A549 treated with Mapracorat at 1 μM for 4 hours (cell line): ENCODE measurements around the gene PEX6. TPM values are rescaled to one million over a fixed set of nuclear protein-coding genes. Genes with fewer than 3 reads are reported as not detected.

Experiments
- total RNA-seq: library from RNA; stranded (reverse); fragments of 200-300 nt; extraction: Qiagen RNA extraction; gene quantifications from 5 replicates; pipeline ENCODE4 v1.2.3, GENCODE V29; 2022

Gene PEX6, protein sequence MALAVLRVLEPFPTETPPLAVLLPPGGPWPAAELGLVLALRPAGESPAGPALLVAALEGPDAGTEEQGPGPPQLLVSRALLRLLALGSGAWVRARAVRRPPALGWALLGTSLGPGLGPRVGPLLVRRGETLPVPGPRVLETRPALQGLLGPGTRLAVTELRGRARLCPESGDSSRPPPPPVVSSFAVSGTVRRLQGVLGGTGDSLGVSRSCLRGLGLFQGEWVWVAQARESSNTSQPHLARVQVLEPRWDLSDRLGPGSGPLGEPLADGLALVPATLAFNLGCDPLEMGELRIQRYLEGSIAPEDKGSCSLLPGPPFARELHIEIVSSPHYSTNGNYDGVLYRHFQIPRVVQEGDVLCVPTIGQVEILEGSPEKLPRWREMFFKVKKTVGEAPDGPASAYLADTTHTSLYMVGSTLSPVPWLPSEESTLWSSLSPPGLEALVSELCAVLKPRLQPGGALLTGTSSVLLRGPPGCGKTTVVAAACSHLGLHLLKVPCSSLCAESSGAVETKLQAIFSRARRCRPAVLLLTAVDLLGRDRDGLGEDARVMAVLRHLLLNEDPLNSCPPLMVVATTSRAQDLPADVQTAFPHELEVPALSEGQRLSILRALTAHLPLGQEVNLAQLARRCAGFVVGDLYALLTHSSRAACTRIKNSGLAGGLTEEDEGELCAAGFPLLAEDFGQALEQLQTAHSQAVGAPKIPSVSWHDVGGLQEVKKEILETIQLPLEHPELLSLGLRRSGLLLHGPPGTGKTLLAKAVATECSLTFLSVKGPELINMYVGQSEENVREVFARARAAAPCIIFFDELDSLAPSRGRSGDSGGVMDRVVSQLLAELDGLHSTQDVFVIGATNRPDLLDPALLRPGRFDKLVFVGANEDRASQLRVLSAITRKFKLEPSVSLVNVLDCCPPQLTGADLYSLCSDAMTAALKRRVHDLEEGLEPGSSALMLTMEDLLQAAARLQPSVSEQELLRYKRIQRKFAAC
- total RNA-seq: 5.1 to 9.3 TPM (median 8.6 TPM) in 5 replicates

DNA sequence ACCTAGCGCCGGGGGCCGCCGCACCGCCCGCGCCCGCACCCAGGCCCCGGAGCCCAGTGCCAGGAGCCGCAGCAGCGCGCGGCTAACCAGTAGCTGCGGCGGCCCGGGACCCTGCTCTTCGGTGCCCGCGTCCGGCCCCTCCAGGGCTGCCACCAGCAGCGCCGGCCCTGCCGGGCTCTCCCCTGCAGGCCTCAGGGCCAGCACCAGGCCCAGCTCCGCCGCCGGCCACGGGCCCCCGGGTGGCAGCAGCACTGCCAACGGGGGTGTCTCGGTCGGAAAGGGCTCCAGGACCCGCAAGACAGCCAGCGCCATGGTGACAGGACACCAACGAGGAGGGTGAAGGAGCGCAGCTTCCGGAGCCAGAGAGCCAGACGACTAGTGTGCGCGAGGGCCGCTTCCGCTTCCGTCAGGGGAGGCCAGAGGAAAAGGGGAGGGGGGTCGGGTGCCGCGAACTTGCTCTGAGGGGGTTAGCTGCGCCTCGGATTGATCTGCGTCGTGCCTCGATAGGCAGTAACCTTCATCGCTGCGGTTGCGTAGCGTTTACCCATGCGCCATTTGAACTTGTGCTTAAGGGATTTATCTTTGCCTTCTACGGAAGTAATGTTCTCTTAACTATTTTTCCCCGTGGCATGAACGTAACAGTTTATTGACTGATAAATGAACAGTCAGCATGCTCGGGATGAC, at the start of gene PEX6:
Gene PEX6 (minus strand): TSS at position 343 of the 684 bp plus-strand sequence. CDS start 31 bp downstream, at position 312.

DNA sequence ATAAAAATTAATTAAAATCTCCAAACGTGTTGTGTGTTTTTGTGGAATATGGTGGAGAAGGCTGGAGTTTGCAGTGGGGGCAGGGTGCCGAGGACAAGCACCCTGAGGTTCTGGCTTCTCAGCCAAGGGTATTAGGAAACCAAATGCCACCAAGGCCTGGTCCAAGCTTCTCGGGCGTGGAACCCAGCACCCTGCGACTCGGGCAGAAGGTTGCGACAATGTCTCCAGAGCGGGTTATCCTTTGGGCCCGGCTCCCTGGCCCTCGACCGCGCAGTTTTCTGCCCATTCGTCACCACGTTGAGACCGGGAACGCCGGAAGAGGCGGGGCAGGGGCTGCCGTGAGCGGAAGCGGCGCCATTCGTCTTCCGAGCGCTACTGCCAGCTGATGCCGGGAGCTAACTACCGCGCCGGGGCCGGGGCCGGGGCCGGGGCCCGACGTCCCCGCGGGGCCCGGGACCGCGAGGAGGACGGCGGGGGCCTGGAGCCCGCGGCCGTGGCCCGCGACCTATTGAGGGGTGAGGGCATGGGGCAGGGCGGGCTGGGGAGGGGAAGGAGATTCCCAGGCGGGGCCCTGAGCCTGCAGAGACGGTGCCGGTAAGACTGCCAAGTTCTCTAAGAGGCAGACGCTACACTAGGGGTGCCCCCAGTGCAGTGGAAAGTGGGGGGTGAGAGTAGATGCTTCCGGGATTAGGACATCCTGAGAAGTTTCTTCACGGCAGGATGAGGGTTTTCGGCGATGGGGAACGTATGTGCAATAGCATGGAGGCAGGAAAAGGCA, 42.5 kb upstream of the PEX6 start, which contains the start of gene RRP36:
Gene RRP36 (plus strand): TSS at position 354 of the 778 bp plus-strand sequence. CDS start 32 bp downstream, at position 386.

DNA sequence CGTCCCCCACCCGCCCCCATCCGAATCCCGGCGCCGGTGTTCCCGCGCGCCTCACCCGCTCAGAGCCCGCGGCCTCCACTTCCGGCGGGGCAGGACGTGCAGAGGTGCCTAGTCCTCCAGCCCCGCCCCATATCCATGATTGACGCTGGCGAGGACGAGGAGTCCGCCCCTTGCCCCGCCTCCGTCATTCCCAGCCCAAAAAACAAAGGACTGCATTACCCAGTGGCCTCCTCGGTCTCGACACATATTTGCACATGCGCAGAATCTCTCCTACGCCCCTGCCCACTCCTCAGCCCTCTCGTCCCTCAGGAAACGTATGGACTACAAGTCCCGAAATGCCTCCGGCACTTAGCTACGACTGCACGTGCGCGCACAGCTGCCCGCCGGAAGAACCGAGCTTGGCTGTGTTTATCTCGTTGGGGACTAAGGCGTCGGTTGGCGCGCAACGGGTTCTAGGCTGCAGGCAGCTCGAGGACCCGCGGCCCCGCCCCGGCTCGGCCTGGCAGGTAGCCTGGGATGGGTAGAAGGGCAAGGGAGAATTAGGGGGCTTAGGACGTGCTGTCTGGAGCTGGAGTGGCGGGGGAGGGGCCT, 35.0 kb upstream of the PEX6 start, which contains the start of the genes KLHDC3 and MEA1:
Gene KLHDC3 (plus strand): TSS at position 407 of the 591 bp plus-strand sequence. CDS start 2,944 bp downstream, outside the sequence.
Gene MEA1 (minus strand): TSS at position 104 of the 591 bp plus-strand sequence. CDS start 133 bp downstream, outside the sequence.

DNA sequence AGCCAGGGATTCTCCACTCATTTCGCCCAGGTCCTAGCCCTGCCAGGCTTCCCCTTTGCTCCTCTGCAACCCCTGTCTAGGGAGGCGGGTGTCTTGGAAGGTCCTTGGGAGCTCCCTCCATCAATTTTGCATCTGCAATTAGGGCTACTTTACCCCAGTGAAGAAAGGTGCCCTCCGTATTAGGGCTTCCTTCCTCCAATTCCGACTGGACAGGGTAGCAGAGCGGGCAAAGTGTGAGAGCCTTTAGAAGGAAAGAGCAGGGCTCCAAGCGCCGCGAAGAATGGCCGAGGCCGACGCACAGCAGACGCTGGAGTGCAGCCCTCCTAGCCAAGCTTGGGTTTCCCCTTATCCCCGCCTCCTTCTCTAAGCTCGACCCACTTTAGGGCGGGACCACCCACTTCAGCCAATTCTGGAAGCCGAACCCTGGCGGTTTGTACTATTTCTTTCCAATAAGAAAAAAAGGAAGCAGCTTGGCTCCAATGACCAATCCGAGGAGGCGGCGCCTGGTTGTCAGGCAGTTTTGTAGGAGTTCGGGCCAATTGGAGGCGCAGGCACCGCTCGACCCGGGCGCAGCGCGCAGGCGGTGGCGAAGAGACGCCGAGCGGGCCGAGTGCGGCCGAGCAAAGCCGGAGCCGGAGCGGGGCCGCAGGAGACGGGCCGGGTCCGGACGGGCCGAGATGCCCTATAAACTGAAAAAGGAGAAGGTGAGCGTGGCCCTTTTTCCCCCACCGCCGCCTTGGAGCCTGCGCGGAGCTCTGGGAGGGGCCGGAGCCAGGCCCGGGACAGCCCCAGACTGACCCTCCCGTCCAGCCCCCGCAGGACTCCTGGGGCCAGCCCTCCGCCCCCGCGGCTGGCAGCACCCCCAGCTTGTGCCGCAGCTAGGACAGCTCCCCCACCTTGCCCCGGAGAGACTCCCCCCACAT, 5.3 kb upstream of the PEX6 start, which contains the start of gene PPP2R5D:
Gene PPP2R5D (plus strand): TSS at position 570 of the 923 bp plus-strand sequence. CDS start 108 bp downstream, at position 678.

DNA sequence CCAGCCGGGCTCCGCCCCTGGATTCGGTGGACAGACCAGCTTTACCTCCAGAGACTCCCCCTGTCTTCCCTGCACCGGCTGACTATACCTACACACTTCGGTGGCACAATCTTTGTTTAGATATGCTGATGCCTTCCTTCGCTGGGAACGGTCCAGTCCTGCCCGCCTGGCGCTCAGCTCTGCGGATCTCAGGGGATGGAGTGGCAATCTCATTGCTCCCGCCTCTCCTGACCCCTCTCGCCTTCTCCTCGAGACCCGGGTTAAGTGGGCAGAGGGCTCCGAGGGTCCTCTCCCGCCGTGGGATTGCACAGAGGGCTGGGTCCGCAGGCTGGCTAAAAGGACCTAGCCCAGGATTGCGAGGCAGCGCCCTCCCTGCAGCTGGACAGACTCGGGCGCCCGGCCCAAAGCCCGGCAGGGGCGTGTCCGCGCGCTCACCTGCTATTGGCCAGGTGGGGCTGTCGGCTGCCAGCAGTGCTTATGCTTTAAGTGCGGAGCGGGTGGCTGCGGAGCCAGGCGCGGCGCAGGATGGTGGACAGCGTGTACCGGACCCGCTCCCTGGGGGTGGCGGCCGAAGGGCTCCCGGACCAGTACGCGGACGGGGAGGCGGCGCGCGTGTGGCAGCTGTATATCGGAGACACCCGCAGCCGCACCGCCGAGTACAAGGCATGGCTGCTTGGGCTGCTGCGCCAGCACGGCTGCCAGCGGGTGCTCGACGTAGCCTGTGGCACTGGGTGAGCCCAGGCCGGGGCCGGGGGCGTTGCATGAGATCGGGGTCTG, 18.6 kb downstream of the PEX6 start, which contains the start of gene GNMT:
Gene GNMT (plus strand): TSS at position 512 of the 777 bp plus-strand sequence. CDS start 14 bp downstream, at position 526.

DNA sequence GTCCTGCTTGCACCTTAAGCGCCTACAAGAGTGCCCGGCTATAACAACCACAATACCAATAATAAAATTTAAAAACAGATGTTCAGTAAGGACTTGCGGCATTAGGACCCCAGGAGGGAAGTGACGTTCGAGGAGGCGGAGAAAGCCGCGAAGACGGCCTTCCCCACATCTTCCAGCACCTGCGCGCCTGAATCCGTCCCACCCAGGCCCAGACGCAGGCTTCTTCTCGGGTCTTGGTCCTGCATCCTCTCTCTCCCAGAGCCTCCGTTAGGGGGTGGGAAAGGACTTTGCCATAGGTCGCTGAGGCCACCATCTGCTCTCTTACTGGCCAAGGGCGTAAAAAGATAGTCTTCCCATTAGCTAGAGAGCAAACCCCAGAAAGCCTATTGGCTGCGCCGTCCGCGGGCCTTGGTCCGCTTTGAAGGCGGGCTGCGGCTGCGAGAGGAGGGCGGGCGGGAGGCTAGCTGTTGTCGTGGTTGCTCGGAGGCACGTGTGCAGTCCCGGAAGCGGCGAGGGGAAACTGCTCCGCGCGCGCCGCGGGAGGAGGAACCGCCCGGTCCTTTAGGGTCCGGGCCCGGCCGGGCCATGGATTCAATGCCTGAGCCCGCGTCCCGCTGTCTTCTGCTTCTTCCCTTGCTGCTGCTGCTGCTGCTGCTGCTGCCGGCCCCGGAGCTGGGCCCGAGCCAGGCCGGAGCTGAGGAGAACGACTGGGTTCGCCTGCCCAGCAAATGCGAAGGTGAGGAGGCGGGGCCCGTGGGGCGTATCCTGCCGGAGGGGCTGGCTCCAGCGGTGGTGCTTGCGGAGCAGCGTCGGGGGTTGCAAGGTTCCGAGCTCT, 49.8 kb downstream of the PEX6 start, which contains the start of gene CNPY3:
Gene CNPY3 (plus strand): TSS at position 495 of the 835 bp plus-strand sequence. CDS start 91 bp downstream, at position 586.

DNA sequence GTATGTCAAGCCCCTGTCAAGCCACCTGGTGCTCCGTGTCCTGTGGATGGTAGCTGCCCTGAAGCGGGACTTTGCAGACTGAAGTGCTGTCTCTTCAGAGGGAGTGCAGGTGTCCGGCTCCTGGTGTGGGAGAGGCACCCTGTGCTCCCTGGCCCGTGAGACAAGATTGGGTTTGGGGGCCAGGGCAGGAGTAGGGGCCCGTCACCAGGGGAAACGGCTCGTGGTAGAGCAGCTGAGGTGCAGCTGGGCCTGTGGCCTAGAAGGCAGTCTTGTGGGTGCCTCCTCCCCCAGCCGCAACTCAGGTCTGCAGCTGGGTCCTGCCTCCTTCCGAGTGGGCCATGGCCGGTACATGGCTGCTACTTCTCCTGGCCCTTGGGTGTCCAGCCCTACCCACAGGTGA, 63.2 kb downstream of the PEX6 start, which contains the start of gene PTCRA:
Gene PTCRA (plus strand): TSS at position 322 of the 400 bp plus-strand sequence. CDS start 17 bp downstream, at position 339.

Other genes starting within 250 kb of the PEX6 start
- 14.9 to 17.9 TPM (median 16.3 TPM) in 5 replicates for gene TBCC, start 233.1 kb downstream of the PEX6 start, total RNA-seq
- 2.4 to 3.1 TPM (median 2.8 TPM) in 5 replicates for gene BICRAL, start 197.1 kb downstream of the PEX6 start, total RNA-seq
- gene RPL7L1, start 99.6 kb downstream of the PEX6 start, total RNA-seq: 61.4 to 82.5 TPM (median 64.6 TPM) in 5 replicates
- not detected in 5 replicates for gene PTCRA, start 63.1 kb downstream of the PEX6 start, total RNA-seq
- 35.8 to 45.4 TPM (median 42.7 TPM) in 5 replicates for gene CNPY3, start 49.7 kb downstream of the PEX6 start, total RNA-seq
- gene GNMT, start 18.4 kb downstream of the PEX6 start, total RNA-seq: 0.22 to 0.30 TPM in 2 of 5 replicates, not detected in the others
- gene PPP2R5D, start 5.4 kb upstream of the PEX6 start, total RNA-seq: 23.1 to 26.5 TPM (median 25.1 TPM) in 5 replicates
- 88.1 to 96.0 TPM (median 92.0 TPM) in 5 replicates for gene MEA1, start 34.8 kb upstream of the PEX6 start, total RNA-seq
- gene KLHDC3, start 35.1 kb upstream of the PEX6 start, total RNA-seq: 24.6 to 28.7 TPM (median 26.6 TPM) in 5 replicates
- gene RRP36, start 42.4 kb upstream of the PEX6 start, total RNA-seq: 67.5 to 78.6 TPM (median 72.7 TPM) in 5 replicates
- 6.2 to 9.1 TPM (median 7.2 TPM) in 5 replicates for gene CUL7, start 74.7 kb upstream of the PEX6 start, total RNA-seq
- gene MRPL2, start 80.3 kb upstream of the PEX6 start, total RNA-seq: 55.1 to 64.6 TPM (median 59.6 TPM) in 5 replicates
- gene KLC4, start 80.5 kb upstream of the PEX6 start, total RNA-seq: 5.0 to 7.7 TPM (median 7.0 TPM) in 5 replicates
- 3.9 to 5.8 TPM (median 4.8 TPM) in 5 replicates for gene PTK7, start 97.1 kb upstream of the PEX6 start, total RNA-seq
- gene SRF, start 192.1 kb upstream of the PEX6 start, total RNA-seq: 12.3 to 16.9 TPM (median 16.1 TPM) in 5 replicates
- 7.2 to 12.6 TPM (median 7.9 TPM) in 5 replicates for gene CUL9, start 203.0 kb upstream of the PEX6 start, total RNA-seq